ENCODE results near the gene MS4A15. TPM values are rescaled to one million over a fixed set of nuclear protein-coding genes. Genes with fewer than 3 reads are reported as not detected.

MS4A15 gene
- total and polyA plus RNA-seq, 2 experiments from 2014 or later = not detected

GRCh38 chr11:60803273-60803936 lies 46.7 kb downstream of the MS4A15 start:
- H3K4me3 ChIP-seq = no peak overlapping the region
- H3K4me1 ChIP-seq (ENCODE audit: low read depth) = no peaks in the 10 kb centered on the region
- no peaks in the 10 kb centered on the region for H3K27me3 ChIP-seq
- no peaks in the 10 kb centered on the region for H3K9me3 ChIP-seq (ENCODE audit: low read depth)
- TF ChIP-seq CTCF (IDR thresholded peaks at IDR 0.05; ENCODE audit: low read depth, low read length) = no peak
- DNase-seq (ENCODE audit: low read depth in 1 of 2, low spot score in 1 of 2) = no peak
- no peaks in the 10 kb centered on the region for H3K36me3 ChIP-seq
- H3K27ac ChIP-seq = no peak overlapping the region

GRCh38 chr11:60809249-60809648 lies 52.6 kb downstream of the MS4A15 start:
- Histone ChIP-seq H3K36me3 (no peaks in the 10 kb centered on the region), H3K9me3 (ENCODE audit: low read depth) (no peaks in the 10 kb centered on the region), H3K27ac (no peak overlapping the region), H3K4me3 (no peak overlapping the region), H3K27me3 (no peaks in the 10 kb centered on the region), H3K4me1 (ENCODE audit: low read depth) (no peaks in the 10 kb centered on the region)
- no peak for DNase-seq (ENCODE audit: low read depth in 1 of 2, low spot score in 1 of 2)
- TF ChIP-seq CTCF (IDR thresholded peaks at IDR 0.05; ENCODE audit: low read depth, low read length) = no peak

GRCh38 chr11:60809691-60810090 lies 53.0 kb downstream of the MS4A15 start:
- Histone ChIP-seq H3K27me3 (no peaks in the 10 kb centered on the region), H3K4me3 (no peak overlapping the region), H3K36me3 (no peaks in the 10 kb centered on the region), H3K27ac (no peak overlapping the region), H3K4me1 (ENCODE audit: low read depth) (no peaks in the 10 kb centered on the region), H3K9me3 (ENCODE audit: low read depth) (no peaks in the 10 kb centered on the region)
- no peak for TF ChIP-seq CTCF (IDR thresholded peaks at IDR 0.05; ENCODE audit: low read depth, low read length)
- no peak for DNase-seq (ENCODE audit: low read depth in 1 of 2, low spot score in 1 of 2)

GRCh38 chr11:60810151-60810550 lies 53.5 kb downstream of the MS4A15 start:
- Histone ChIP-seq H3K27ac (no peak overlapping the region), H3K36me3 (no peaks in the 10 kb centered on the region), H3K9me3 (ENCODE audit: low read depth) (no peaks in the 10 kb centered on the region), H3K4me3 (no peak overlapping the region), H3K4me1 (ENCODE audit: low read depth) (no peaks in the 10 kb centered on the region), H3K27me3 (no peaks in the 10 kb centered on the region)
- no peak for DNase-seq (ENCODE audit: low read depth in 1 of 2, low spot score in 1 of 2)
- TF ChIP-seq CTCF (IDR thresholded peaks at IDR 0.05; ENCODE audit: low read depth, low read length) = no peak

GRCh38 chr11:60810569-60810968 lies 53.9 kb downstream of the MS4A15 start:
- H3K9me3 ChIP-seq (ENCODE audit: low read depth) = no peaks in the 10 kb centered on the region
- no peaks in the 10 kb centered on the region for H3K4me1 ChIP-seq (ENCODE audit: low read depth)
- no peaks in the 10 kb centered on the region for H3K36me3 ChIP-seq
- no peak for TF ChIP-seq CTCF (IDR thresholded peaks at IDR 0.05; ENCODE audit: low read depth, low read length)
- no peak overlapping the region for H3K27ac ChIP-seq
- H3K4me3 ChIP-seq = no peak overlapping the region
- no peaks in the 10 kb centered on the region for H3K27me3 ChIP-seq
- DNase-seq (ENCODE audit: low read depth in 1 of 2, low spot score in 1 of 2) = no peak
